Kidney capillary endothelial cell (primary cell): ENCODE data around the gene ATAD3A.

Experiments used
- DNase-seq: peaks from one replicate; pipeline ENCODE4 v3.0.0-alpha.2; 2018; ENCODE audit warnings: low spot score

Gene ATAD3A

GRCh38 chr1:1583347-1584010, 71.5 kb downstream of the ATAD3A start:
- no peak for DNase-seq
